SKM-1 treated with dmso at 0.1 percent for 144 hours (cell line): ENCODE data around the gene CELA3B.
"Not testable (repeated sequence)": the region's sequence is repeated elsewhere in the genome, so short reads cannot be mapped to it uniquely, and the experiment has no call there.

ENCODE experiments used
- DNase-seq: peaks from one replicate; lab custom pipeline; 2025; ENCODE audit not compliant: unreplicated experiment; lab: John Stamatoyannopoulos, UW

The CELA3B gene

DNA sequence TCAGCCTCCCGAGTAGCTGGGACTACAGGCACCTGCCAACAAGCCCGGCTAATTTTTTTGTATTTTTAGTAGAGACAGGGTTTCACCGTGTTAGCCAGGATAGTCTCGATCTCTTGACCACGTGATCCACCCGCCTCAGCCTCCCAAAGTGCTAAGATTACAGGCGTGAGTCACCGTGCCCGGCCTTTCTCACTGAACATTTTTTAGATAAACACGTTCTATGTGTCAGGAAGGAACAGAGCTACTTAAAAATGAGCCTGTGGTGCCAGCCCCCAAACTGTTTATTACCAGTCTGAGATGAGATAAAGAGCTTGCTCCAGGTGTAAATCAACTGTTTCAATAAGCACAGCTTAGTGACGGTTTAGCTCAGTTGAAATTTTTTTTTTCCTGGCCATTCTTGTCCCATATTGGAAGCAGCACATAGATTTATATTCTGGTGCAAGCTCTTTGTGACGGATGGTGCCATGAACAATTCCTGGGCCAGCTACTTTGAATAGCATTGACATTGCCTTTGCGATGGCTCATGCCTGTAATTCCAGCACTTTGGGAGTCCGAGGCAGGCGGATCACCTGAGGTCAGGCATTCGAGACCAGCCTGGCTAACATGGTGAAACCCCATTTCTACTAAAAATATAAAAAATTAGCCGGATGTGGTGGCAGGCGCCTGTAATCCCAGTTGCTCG, 33.7 kb upstream of the CELA3B start:
- not testable (repeated sequence) for DNase-seq

DNA sequence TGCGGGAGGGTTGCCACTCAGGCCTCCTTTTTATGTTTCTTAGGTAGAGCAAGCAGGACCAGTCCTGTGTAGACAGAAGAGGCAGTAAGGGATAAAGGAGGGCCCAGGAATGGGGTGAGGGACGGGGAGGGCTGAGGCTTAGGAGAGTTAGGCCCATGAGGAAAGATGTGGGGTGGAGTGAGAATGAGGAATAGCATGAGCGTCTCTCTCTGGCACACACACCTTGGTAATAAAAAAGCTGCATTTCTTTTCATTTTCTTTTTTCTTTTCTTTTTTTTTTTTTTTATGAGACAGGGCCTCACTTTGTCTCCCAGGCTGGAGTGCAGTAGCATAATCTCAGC, 32.1 kb upstream of the CELA3B start:
- no peak for DNase-seq

DNA sequence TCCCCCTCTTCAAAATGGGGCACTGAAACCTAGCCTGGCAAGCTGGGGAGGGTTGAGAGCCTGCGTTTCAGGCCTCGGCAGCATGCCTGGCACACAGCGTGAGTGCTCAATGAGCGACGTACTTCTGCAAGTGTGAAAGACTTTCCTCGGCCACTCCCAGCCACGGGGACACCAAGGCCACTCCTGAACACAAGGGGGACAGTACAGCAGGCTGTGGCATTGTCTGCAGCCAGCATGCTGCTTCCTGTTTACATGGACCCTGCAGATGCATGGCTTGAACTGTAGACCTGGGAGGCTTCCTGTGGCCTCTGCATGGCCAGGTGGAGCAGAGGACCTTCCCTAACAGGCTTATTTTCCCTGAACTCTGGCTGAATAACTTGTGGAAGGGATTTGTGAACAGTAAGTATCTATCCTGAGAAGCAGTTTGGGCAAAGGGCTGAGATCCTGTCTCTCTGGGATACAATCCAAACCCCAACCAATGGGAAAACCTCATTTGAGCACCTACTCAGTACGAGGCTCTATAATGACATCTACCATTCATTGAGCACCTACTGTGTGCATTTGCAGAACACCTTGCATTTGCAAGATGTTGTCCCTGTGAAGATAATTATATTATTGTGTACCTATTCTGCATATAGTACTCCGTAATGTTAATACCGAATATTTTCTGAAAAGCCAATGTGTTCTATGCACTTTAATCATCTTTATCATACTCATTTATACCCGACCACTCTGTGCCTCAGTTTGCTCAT, 29.8 kb upstream of the CELA3B start:
- DNase-seq = no peak

DNA sequence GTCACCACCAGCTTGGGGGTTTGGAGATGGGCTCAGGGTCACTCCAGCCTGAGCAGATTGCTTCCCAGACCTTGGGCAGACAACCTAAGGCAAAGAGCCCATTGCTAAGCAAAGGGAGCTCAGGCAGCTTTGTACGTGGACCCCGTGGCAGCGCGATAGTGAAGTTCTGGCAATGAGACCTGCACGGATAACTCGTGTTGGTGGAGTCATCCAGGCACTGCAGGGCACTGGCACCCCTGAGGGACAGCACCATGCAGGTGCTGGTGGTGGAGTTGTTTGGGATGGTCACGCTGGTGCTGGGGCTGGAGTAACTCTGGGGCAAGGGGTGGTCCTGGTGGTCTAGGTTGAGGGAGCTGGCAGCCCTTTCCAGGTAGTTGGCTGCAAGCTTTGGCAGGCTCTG, 26.1 kb upstream of the CELA3B start:
- DNase-seq = no peak

DNA sequence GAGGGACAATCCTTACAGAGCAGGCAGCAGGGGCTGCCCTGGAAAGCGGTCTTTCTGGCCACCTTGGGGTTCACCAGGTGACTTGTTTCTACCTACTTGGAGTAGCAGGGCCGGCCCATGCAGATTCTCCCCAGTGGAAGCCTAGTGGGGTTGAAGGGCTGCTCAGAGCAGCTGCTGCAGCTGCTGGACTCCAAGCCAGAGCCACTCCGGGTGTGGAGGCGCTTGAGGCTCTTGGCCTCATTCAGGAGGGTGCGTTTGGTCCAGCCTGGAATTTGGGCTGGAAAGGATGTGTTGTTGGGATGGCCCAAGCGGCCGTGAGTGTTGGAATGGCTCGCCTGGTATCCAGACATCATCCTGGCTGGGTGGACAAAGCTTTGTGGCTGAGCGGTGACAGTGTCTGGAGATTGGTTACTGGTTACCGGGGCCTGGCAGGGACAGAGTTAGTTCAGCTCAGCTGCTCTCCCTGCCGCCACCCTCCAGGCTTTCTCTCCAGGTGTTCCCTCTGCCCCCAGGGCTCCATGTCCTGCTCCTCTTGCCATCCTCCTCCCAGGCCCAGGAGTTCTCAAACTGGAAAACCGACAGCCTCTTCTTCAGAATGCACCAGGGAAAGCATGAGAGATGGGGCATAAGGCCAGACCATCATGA, 25.5 kb upstream of the CELA3B start:
- no peak for DNase-seq

DNA sequence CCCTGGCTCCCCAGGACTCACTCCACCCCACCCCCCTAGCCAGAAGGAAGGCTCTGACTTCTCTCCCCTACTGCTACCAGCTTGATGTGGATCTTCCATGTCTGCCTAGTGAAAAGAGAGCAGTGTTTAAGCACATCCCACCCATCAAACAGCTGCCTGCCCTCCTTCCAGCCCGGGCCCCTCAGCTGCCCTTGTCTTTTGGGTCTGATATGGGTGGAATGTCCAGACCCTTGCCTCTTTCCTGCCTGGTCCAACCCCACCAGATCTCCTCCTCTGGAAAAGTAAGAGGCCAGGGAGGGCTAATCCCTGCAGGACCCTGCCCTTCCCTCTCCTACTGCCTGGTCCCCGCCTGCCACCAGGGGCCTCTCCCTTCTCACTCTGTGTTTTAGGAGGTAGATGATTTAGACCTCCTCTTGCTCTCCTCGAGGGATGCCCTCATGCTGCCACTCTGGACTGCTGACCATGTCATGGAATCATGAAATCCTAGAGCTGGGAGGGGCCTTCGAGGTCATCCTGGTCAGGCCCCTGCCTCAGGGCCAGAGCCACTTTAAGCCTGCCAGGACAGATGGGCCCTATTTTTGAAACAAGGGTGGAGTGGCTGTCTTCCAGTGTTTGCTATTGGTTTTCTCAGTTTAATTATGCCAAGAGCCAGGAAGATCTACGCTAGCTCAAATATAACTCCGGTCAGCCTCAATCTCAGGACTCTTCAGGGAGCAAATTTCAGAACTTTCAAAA, 23.9 kb upstream of the CELA3B start:
- DNase-seq = no peak

DNA sequence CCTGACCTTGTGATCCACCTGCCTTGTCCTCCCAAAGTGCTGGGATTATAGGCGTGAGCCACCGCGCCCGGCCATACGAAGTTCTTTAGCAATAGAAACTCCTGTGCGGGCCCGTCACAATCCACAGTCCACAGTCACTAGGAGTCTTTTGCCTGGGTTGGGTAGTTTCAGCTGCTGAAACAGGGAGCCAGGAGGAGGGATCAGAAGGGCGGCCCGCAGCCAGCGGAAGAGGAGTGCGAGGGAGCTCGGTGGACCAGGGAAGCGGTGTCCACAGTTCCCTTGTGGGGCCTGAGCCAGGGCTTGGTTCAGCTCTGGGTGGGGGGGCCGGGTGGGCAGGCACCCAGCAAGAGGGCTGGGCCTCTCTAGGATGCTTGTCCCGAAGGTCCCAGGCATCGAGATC, 21.8 kb upstream of the CELA3B start:
- no peak for DNase-seq

DNA sequence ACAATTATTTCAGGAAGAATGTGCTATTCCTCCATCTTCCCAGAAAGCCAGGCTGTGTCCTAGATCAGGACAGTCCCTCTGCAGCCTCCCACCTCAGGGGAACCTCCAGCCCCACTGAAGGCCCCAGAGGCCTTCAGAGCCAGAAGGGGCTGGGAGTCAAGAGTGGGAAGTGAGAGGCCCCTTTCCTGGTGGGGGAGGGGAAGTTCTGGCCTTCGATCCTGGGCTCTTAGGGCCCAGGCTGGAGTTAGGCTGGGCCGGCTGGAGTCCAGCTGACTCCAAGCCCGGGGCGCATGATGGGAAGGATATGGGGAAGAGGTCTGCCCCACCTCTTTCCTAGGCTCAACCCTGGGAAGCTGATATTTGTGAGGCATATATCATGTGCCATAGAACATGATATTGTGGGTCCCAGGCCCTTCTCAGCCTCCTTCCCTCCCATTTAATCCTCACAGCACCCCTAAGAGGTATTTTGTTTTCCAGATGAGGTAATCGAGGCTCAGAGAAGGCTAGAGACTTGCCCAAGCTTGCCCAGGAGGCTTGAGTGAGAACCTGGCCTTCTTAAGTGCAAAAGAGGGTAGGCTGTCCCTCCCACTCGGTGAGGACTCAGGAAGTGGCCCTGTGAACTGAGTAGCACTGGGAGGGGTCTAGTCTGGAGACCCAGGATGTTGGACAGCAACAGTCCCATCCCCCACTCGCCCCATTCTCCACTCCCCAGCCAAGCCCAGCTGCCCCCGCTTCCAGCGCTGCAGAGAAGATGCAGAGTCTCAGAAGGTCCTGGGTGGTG, 21.1 kb upstream of the CELA3B start:
- no peak for DNase-seq

DNA sequence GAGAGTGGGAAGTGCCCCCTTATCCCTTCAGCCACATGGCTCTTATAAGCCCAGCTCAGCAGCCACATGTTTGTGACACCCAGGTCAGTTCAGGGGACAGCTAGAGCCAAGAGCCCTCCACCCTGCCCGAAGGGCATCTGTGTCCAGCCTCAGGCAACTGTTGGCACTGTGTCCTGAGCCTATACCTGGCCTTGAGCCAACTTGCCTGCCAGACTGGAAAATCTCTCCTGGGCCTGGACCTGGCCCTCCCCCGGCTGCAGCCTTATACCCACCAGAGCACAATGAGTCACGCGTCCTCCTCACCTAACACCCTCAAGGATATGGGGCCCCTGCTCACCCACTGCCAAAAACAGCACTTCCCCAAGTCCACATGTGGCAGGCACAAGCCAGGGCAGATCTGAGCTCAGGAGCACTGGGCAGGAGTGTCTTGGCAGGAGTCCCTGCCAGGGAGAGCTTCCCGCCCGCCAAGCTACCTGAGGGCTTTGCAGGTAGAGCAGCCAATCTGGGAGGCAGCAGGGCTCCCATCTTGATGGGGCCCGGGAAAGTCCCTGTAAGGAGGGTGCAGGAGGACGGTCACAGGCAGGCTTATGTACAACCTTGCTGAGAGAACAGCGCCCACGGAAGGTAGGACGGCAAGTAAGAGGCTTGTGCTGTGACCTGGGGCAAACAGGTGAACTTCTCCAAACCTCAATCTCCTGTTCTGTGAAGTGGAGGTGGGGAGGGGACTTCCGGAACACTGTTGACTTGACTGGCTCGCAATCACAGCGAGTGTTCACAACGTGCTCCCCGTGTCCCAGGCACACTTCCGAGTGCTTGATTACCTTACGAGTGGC, 19.9 kb upstream of the CELA3B start:
- DNase-seq = no peak

DNA sequence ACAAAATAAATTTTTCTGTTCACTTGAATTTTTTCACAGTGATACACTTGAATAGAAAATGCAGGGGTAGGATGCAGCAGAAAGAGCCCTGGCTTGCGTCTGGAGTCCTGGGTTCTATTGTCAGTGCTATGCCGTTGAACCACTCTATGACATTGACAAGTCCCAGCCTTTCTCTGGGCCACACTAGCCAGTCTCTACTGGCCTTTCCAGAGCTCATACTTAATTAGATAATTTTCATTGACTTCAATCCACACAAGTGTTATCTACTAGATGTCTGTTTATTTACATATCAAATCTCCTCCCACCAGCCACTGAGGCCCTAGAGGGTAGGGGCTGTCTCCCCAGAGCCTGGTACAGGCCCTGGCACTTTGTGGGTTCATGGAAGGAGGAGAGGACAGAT, 15.5 kb upstream of the CELA3B start:
- DNase-seq = no peak

DNA sequence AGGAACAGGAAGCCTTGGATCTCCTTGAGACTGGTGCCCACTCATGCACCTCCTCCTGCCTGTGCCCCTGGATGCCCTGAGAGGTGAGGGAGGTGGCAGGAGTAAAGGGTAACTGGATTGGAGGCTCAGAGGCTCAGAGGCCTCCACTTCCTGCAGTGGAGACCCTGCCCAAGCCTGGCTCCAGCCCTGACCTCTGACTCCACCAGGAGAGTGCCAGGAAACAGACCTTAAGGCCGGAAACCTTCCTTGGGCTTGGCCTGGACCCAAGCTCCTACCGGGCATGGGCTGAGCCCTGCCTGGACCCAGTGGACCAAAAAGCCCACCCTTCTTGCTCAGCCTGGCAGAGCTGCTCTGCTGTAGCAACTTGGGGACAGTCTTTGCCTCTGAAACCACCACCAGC, 15.0 kb upstream of the CELA3B start:
- no peak for DNase-seq

DNA sequence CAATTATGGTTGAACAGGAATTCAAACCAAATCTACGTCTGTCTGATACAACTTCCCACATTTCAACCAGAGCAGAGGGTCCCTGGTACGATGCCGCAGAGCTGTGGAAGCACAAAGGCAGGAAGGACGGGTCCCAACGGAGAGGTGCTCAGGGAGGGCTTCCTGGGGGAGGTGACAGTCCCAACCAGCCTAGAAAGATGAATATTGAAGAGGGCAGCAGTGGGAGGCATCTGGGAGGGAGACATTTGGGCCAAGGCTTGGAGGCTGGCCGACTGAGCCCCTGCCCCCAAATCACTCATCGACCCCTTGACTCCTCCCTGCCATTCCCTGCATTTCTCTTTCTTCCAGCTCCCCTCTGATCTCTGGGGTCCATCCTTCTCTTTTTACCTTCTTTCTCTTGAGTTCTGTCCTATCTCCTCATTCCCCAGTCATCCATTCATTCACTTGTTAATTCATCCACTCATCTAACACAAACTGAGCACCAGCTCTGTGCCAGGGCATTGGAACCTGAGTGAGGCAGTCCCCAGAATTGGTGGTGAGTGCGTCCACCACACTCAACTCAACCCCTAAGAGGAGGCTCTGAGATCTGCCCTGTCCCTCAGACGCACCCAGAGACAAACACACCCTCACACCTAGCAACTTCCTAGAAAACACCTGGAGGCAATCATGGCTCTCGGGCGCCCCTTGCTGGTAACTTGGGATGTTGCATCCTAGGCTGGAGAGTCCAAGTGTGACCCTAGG, 13.2 kb upstream of the CELA3B start:
- peak; percentile 28 for DNase-seq

DNA sequence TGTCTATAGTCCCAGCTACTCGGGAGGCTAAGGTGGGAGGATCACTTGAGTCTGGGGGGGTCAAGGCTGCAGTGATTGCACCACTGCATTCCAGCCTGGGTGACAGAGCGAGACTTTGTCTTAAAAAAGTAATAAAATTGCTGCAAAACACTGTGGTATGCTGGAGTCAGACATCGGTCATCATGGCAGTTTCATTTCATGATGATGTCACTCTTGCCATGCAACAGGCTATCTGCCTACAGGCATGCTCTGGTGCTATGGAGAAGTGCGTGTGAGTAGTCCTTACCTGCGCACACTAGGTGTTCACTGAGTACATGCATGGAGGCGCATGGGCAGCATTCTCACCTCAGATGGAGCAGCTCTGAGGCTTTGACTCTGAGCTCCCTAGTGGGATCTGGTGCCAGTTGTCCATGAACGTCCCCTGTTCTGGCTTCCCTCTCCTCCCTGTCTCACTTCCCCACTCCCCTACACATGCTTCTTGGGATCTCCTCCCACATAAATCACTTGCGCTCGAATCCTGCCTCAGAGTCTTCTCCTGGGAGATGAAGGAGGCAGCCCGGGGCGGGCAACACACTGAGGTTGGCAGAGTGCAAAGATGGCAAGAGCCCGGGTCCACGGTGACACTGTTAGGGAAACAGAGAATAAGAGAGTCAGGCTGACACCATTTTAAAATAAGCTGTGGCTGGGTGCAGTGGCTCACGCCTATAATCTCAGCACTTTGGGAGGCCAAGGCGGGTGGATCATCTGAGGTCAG, 10.4 kb upstream of the CELA3B start:
- DNase-seq = no peak

DNA sequence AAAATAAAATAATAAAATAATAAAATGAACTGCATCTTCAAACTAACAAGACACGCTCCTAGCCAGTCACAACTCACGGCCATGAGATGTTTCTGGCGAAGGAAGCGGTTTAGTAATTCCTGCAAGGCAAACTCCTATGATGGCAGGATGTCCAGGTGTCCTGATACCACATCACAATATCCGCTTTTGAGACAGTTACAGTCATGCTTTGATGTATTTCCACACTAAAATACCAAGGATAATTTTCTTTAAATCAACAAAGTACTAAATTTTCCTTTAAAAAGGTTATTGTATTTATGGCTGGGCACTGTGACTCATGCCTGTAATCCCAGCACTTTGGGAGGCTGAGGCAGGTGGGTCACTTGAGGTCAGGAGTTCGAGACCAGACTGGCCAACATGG, 9.6 kb upstream of the CELA3B start:
- DNase-seq = not testable (repeated sequence)

DNA sequence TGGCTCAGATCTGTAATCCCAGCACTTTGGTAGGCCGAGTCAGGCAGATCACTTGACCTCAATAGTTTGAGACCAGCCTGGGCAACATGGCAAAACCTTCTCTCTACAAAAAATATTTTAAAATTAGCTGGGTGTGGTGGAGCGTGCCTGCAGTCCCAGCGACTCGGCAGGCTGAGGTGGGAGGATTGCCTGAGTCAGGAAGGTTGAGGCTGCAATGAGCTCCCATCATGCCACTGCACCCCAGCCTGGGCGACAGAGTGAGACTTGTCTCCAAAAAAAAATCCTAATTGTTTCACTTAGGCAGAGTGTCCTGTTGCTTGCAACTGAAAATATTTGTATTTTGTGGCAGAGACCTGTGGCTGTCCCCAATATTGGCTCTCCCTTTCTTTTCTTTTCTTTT, 7.8 kb upstream of the CELA3B start:
- DNase-seq = not testable (repeated sequence)

DNA sequence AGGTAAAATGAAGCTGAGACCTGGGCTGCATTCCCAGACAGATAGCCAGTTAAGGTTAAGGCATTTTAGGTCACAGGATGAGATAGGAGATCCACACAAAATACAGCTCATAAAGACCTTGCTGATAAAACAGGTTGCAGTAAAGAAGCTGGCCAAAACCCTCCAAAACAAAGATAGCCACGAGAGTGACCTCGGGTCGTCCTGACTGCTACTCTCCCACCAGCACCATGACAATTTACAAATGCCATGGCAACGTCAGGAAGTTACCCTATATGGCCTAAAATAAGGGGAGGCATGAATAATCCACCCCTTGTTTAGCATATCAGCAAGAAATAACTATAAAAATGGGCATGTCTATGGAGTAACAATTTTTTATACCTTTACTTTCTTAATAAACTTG, 6.3 kb upstream of the CELA3B start:
- DNase-seq = not testable (repeated sequence)

DNA sequence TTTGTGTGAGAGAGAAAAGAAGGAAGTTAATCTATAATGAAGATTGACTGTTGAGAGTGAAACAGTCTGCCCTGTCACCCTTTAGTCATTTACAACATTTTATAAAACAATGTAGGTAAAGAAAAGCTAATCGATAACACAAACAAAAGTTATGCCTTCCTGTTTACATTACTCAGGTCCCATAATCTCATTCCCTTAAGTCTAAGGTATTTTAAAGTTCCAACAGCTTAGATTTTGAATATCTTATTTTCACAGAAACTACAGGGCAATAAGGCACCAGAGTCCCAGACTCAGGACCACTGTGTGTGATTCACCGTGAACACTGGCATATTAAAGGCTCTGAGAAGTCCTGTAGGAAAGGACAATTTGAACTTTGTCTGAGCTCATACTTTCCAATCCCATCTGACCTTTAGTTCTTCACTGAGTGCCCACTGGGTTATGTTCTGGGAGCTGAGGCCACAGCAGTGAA, 3.8 kb upstream of the CELA3B start:
- not testable (repeated sequence) for DNase-seq

DNA sequence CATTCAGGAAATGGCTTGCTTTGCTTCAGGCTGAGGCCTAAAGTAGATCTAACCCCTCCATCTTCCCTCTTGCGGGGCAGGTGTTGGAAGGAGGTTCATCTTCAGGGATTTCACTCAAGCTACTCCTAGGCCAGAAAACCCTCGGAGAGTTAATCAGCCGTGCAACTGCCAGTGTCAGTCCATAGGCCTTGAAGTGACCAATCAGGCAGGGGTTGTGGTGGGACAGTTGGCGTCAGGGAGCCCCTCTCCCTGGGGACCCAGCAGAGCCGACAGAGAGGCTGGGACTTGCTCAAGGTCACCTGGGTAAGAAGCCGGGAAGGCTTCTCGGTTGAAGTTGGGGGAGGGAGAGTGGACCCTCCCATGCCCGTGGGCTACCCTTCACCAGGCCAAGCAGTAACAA, 2.9 kb upstream of the CELA3B start:
- DNase-seq = not testable (repeated sequence)
